Stimulated activated CD4-positive, alpha-beta T cell treated with anti-CD3 and anti-CD28 coated beads, Interleukin-4, amount 100 ng/mL, for 48 hours (primary cell): ENCODE results near the gene KLF16.
"Not testable (repeated sequence)": the region's sequence is repeated elsewhere in the genome, so short reads cannot be mapped to it uniquely, and the experiment has no call there.

ENCODE experiments used
- DNase-seq, 2 donors: peaks; one replicate each; pipeline ENCODE4 v3.0.0-alpha.2; 2020; ENCODE audit warnings: low read depth in 2 of 2

Gene KLF16

DNA sequence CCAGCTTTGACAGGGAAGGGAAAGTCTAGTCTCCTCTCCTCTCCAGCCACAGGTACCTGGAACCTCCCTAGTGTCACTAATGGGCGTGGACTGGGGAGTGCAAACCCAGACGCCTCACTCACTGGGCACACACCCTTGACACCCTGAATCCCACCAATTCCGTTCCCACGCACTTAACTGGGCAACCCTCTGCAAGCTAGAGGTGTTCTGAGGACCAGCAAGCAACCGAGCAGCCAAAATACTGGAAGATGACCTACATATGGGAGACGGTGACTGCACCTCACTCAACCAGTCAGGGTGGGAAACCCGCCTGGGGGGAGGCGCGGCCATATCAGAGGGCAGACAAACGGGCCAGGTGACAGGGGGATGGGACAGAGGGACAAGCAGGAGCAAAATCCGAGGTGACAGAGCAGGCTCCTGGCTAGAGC is 20.9 kb upstream of the KLF16 start:
- DNase-seq: no peak

GRCh38 chr19:1883784-1884183 is 20.4 kb upstream of the KLF16 start:
- no peak for DNase-seq

GRCh38 chr19:1882786-1883692 is 19.7 kb upstream of the KLF16 start:
- DNase-seq: no peak

GRCh38 chr19:1882089-1882785 is 18.9 kb upstream of the KLF16 start:
- DNase-seq: peak in 1 of 2 donors; percentile 58

GRCh38 chr19:1881393-1882088 is 18.2 kb upstream of the KLF16 start:
- DNase-seq: not testable (repeated sequence)

DNA sequence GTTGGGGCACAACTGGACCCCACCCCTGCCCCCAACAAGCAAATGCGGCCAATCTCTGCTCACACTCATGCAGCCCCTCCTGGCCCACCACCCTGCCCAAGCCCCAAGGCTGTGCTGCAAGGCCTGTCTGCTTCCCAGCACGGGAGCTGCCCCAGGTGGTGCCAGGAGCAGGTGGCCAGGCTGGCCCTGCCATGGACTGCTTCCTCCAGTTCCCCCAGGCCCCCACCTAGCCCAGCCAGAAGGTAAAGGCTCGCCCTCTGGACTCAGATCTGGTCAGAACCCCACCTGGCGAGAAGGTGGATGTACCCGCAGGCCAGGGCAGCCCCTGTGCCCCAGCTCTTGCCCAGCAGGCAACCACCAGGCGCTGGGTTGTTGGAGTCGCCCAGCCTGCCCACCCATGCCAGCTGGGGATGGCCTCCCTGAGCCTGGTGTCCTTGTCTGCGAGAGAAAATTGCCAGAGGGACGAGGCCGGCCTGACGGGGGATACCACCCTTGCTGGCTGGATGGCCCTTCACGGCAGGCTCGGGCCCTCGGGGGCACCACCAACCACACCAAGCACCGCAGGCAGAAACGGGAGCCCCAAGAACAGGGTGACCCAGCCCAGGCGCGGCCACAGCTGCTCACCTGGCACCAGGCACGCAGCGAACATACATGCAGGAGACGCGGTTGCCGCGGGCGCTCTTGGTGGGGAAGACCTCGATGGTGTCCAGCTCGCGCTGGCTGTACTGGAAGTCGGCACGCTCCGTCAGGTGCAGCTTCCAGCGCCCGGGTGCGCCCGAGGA is 17.4 kb upstream of the KLF16 start:
- DNase-seq: no peak

DNA sequence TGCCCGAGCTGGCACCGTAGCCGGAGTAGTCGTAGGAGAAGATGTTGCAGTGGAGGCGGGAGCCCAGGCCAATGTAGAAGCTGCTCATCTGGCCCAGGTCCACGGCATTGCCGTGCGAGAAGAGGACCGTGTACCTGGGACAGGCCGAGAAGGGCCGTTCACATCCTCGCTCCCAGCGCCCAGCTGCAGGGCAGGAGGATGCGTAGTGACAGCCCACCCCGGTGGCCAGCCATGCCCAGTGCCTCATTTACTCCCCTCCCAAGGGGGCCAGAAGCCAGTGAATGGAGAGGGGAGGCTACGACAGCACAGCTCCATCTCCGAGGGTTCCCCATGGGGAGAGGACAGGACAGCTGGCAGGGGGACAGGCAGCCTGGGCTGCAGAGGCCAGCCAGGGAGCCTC is 16.6 kb upstream of the KLF16 start:
- not testable (repeated sequence) for DNase-seq

DNA sequence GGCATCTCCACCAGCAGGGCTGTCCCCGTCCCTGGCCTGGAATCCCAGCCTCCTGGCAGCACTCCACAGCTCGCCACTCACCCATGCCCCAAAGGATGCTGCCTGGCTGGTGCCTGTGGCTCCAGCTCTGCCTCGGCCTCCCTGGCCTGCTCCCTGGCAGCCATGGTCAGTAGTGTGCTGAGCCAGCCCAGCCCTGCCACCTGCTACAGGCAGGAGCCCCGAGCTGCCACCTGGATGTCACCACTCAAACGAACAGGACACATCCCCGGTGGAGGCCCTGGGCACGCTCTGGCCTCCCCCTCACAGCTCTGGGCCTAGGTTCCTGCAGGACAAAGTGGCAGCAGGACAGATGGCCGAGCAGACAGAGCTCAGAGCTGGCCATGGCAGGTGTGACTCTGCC is 15.2 kb upstream of the KLF16 start:
- DNase-seq: not testable (repeated sequence)

DNA sequence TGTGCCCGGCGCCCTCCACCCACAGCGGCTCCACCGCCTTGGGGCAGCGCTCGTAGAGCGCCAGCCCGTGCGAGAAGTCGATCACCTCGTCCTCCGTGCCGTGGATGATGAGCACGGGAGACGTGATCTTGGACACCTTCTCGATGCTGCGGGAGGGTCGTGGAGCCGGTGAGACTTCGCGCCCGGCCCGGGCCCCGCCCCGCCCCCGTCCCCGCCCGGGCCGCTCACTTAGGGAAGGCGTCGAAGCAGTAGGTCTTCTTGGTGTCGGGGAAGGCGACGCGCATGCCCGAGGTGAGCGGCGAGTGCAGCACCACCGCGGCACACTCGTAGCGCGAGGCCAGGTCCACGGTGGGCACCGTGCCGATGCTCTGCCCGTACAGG is 13.9 kb upstream of the KLF16 start:
- DNase-seq: not testable (repeated sequence)

- not testable (repeated sequence) for DNase-seq
Observed at GRCh38 chr19:1876496-1877279, 13.3 kb upstream of the KLF16 start.

DNA sequence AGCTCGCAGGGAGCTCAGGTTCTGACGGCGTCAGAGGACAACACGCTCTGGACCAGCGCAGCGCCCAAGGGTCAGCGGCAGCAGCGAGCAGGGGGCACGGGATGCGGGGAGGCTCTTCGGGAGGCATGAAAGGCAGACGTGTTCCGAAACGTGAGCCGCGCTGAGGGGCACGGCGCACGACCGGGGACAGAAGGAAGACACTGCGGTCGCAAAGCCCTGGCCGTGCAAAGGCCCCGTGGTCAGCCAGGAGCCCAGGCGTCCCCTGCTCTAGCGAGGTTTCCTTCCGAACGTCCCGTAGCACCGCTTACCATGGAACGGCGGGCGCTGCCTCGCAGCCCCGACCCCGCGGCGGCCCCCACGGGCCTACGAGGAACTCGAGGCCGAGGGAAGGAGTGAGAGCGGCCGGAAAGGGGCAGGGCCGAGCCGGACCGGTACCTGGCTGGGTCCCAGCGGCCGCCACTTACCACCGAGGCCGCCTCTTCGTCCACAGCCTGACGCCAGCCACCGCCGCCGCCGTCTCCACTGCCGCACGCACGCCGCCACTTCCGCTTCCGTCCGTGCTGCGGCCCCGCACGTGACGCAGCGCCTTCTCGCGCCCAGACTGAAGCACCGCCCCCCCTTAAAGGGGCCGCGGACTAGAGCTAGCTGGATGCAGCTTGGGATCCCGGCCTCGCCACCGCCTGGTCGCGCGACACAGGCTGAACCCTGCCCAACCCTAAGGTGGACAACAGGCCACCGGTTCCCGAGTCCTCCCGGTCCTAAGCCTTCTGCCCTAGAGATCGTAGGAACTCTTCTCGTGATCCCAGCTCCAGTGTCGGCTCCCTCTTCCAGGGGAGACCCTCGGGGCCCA is 12.5 kb upstream of the KLF16 start:
- peak; percentile 81 to 90 for DNase-seq

DNA sequence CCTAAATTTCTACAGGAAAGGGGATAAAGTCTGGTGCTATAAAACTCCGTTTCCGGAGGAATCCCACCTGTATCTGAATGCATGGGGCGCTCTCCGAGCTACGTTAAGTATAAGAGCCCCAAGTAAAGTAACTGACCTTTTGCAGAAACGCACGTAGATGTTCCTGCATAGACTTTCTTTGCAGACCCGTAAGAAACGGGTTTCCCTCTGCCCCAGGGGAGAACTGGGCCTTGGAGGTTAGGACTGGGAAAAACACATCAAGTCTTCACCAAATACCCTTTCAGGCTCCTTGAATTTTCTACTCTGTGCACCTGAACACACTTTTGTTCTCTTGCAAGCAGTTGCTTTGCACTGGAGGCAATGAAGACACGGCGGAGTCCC is 11.9 kb upstream of the KLF16 start:
- DNase-seq: not testable (repeated sequence)

DNA sequence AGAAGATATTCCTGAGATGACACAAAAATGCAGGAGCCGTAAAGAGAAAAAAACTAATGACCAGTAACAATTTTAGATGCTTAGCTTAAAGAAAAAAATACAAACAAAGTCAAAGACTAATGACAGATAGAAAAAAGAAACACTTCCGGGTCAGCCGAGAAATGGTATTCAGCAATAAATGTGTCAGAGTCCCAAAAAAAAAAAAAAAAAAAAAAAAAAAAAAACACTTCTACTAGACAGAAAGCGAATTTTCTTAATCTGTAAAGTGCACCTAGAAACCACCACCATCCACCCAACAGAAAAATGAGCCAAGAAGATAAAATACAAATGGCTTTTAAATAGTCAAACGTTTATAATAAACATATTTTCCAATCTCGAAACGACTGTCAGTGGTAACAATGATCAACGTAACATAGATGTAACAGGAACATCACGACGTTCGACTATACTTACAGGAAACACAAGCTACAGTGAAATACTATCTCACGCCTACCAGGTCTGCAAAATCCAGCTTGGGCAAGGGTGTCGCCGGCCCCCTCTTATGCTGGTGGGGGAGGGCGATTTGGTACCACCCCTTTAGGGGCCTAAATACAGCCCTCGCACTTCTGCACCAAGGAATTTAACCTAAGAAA is 11.3 kb upstream of the KLF16 start:
- no peak for DNase-seq

DNA sequence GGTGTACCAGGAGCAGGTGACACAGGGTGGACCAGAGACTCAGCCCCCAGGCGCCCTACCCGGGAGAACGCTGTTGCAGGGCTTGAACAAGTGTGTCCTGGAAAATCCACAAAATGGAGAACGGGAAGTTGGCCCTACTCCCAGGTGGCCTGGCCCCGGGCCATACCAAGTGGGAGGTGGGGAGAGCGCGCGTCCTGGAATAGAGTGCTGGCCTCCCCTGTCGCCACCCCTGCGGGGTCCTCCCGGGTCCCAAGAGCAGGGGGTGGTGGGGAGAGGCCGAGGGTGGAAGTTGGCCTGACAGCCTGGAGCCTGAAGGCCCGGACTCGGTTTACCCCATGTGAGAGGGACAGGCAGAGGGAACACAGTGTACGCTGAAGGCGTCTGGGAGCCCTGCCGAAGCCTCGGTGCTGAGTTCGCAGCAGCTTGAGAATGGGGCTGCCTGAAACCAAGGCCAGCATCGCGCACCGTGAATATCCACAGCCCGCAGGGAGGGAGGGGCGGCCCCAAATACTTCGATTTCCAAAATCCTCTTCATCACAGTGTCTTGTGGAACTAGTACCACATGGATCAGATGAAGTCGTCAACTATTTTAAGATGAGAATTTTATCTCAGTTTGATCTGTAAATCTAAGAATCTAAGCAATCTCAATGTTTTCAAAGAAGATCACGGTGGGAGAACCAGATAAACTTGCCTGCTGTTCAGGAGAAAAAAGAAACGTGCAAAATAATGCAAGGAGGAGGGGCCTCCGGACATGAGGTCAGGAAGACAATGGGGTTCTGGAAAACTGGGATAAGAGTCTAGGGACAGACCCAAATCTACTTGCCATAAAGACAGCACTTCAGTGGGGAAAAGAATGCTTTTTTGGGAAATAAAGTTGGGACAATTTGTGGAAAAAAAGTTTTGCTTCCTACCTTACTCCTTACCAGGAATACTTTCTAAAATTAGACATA is 10.4 kb upstream of the KLF16 start:
- no peak for DNase-seq

GRCh38 chr19:1872807-1873523 is 9.6 kb upstream of the KLF16 start:
- DNase-seq: no peak

GRCh38 chr19:1871630-1872029 is 8.3 kb upstream of the KLF16 start:
- DNase-seq: no peak

GRCh38 chr19:1871140-1871597 is 7.8 kb upstream of the KLF16 start:
- DNase-seq: no peak
